IMR-90 (cell line): ENCODE data around the gene TMEM41A. TPM values are rescaled to one million over a fixed set of nuclear protein-coding genes. Genes with fewer than 3 reads are reported as not detected.

ENCODE experiments used
- ATAC-seq: fragments of 200-7000 bp; cut with Tn5 transposase; 2 replicates; pipeline ENCODE4 v1.9.1; 2020; ENCODE audit warnings: low read depth, mild to moderate bottlenecking, moderate library complexity
- BruUV-seq: library from RNA; stranded (reverse); fragments of 400-500 nt; replicated peaks from 2 replicates; lab custom pipeline; 2021; lab: Mats Ljungman, UMichigan
- CTCF ChIA-PET: fragments of 300-600 bp; formaldehyde crosslinking; extraction: SDS; loops from one replicate; lab custom pipeline; 2021; ENCODE audit warnings: antibody characterized with exemption; lab: Yijun Ruan, JAX
- POLR2A ChIA-PET: fragments of 300-600 bp; sonication (Branson Sonifier 250); formaldehyde crosslinking; loops from one replicate; lab custom pipeline; 2022; ENCODE audit warnings: antibody characterized with exemption; ENCODE audit not compliant: unreplicated experiment; lab: Charles Lee
- DNase-seq: peaks from one replicate; pipeline ENCODE4 v3.0.0; 2013
- H2AFZ ChIP-seq: replicated peaks from 2 replicates; pipeline ENCODE3; 2013; ENCODE audit warnings: low read length, mild to moderate bottlenecking; ENCODE audit not compliant: poor library complexity
- H2AK5ac ChIP-seq: 2 replicates; pipeline ENCODE4 v1.6.1; 2013; ENCODE audit warnings: low read depth, low read length, inconsistent platforms
- H2AK9ac ChIP-seq: replicated peaks from 2 replicates; pipeline ENCODE3; 2013; ENCODE audit warnings: mild to moderate bottlenecking, low read depth, low read length, moderate library complexity; ENCODE audit not compliant: poor library complexity
- H2BK120ac ChIP-seq: 2 replicates; pipeline ENCODE4 v1.6.1; 2013; ENCODE audit warnings: low read depth, low read length, inconsistent platforms
- H2BK15ac ChIP-seq: 3 replicates; pipeline ENCODE4 v1.6.1; 2013; ENCODE audit warnings: low read depth, low read length, inconsistent platforms
- H2BK20ac ChIP-seq: 2 replicates; pipeline ENCODE4 v1.6.1; 2013; ENCODE audit warnings: low read depth, mild to moderate bottlenecking, inconsistent platforms, low read length, moderate library complexity
- H2BK5ac ChIP-seq: 2 replicates; pipeline ENCODE4 v1.6.1; 2013; ENCODE audit warnings: mild to moderate bottlenecking, low read depth, low read length, inconsistent platforms; ENCODE audit not compliant: poor library complexity, severe bottlenecking
- H3K14ac ChIP-seq: replicated peaks from 2 replicates; pipeline ENCODE4 v1.6.1; 2013; ENCODE audit warnings: low read depth, low read length, inconsistent platforms
- H3K18ac ChIP-seq: 2 replicates; pipeline ENCODE4 v1.6.1; 2013; ENCODE audit warnings: low read depth, low read length, control low read depth
- H3K23ac ChIP-seq: 2 replicates; pipeline ENCODE4 v1.6.1; 2013; ENCODE audit warnings: low read depth, low read length, inconsistent platforms
- H3K27ac ChIP-seq: 2 replicates; pipeline ENCODE4 v1.5.1; 2013; ENCODE audit warnings: mild to moderate bottlenecking, control low read depth, low read length; ENCODE audit not compliant: insufficient read depth
- H3K27me3 ChIP-seq: 2 replicates; pipeline ENCODE4 v1.6.1; 2013; ENCODE audit warnings: low read length; ENCODE audit not compliant: control insufficient read depth, insufficient read depth
- H3K36me3 ChIP-seq: 2 replicates; pipeline ENCODE4 v1.6.1; 2013; ENCODE audit warnings: low read length, mixed read lengths; ENCODE audit not compliant: control insufficient read depth, insufficient read depth
- H3K4ac ChIP-seq: 2 replicates; pipeline ENCODE4 v1.6.1; 2013; ENCODE audit warnings: low read depth, low read length, inconsistent platforms
- H3K4me1 ChIP-seq: 2 replicates; pipeline ENCODE4 v1.6.1; 2013; ENCODE audit warnings: low read length, mixed read lengths; ENCODE audit not compliant: control insufficient read depth, insufficient read depth
- H3K4me2 ChIP-seq: 2 replicates; pipeline ENCODE4 v1.6.1; 2013; ENCODE audit warnings: low read depth, mild to moderate bottlenecking, control low read depth, low read length, moderate library complexity
- H3K4me3 ChIP-seq: 2 replicates; pipeline ENCODE4 v1.5.1; 2013; ENCODE audit warnings: low read depth, mild to moderate bottlenecking, control low read depth, low read length, moderate library complexity; ENCODE audit not compliant: insufficient read depth
- H3K56ac ChIP-seq: 2 replicates; pipeline ENCODE4 v1.6.1; 2013; ENCODE audit warnings: low read length, inconsistent platforms; ENCODE audit not compliant: insufficient read depth; ENCODE audit errors: extremely low read depth
- H3K79me1 ChIP-seq, 2 experiments: 2 replicates each; pipeline ENCODE4 v1.6.1; 2013; ENCODE audit warnings: low read length in 2 of 2, inconsistent platforms in 1 of 2, low read depth in 1 of 2
- H3K9ac ChIP-seq: 2 replicates; pipeline ENCODE4 v1.6.1; 2013; ENCODE audit warnings: low read depth, low read length, control low read depth
- H3K9me1 ChIP-seq: 2 replicates; pipeline ENCODE4 v1.6.1; 2013; ENCODE audit warnings: low read length, inconsistent platforms; ENCODE audit not compliant: insufficient read depth
- H3K9me3 ChIP-seq: 2 replicates; pipeline ENCODE4 v1.6.1; 2013; ENCODE audit warnings: low read length; ENCODE audit not compliant: control insufficient read depth, insufficient read depth
- H4K20me1 ChIP-seq: 2 replicates; pipeline ENCODE4 v1.6.1; 2013; ENCODE audit warnings: low read length, inconsistent platforms; ENCODE audit not compliant: insufficient read depth
- H4K5ac ChIP-seq: 2 replicates; pipeline ENCODE4 v1.6.1; 2013; ENCODE audit warnings: mild to moderate bottlenecking, low read depth, low read length, control low read depth
- H4K8ac ChIP-seq, 2 experiments: 2 replicates each; pipeline ENCODE4 v1.6.1; 2013; ENCODE audit warnings: low read depth in 2 of 2, low read length in 2 of 2, control low read depth in 1 of 2, inconsistent platforms in 1 of 2
- H4K91ac ChIP-seq: 2 replicates; pipeline ENCODE4 v1.6.1; 2013; ENCODE audit warnings: low read depth, low read length, inconsistent platforms; ENCODE audit not compliant: insufficient read depth
- BHLHE40 ChIP-seq: fragments of 150-350 bp; IDR thresholded peaks from 2 replicates; pipeline ENCODE4 v1.6.1; 2016; ENCODE audit warnings: mild to moderate bottlenecking, low read depth, low read length
- CHD1 ChIP-seq: IDR thresholded peaks from 2 replicates; pipeline ENCODE4 v1.6.1; 2012; ENCODE audit warnings: low read depth, low read length, improper control_type of control experiment
- MAFK ChIP-seq: IDR thresholded peaks from 2 replicates; pipeline ENCODE4 v1.6.1; 2012; ENCODE audit warnings: low read depth, low read length, improper control_type of control experiment
- MXI1 ChIP-seq: IDR thresholded peaks from 2 replicates; pipeline ENCODE4 v1.6.1; 2012; ENCODE audit warnings: low read depth, mild to moderate bottlenecking, low read length, moderate library complexity, borderline replicate concordance
- WGBS, 2 experiments: methylation state at CpG; one replicate each; pipeline versions ENCODE4 v1.1.5 to v1.1.7; 2013; ENCODE audit warnings: missing lambda C conversion rate in 2 of 2; ENCODE audit not compliant: insufficient read length in 1 of 2; ENCODE audit errors: extremely low coverage in 2 of 2; 5-methylcytosine and 5-hydroxymethylcytosine counted together
- dilution Hi-C: fragments of 300-500 bp; cut with HindIII; formaldehyde crosslinking; loops from one replicate; pipeline ENCODE4 v1.14.3; 2018; ENCODE audit warnings: low sequenced_read_pairs; ENCODE audit not compliant: unreplicated experiment
- in situ Hi-C: fragments of 300-500 bp; cut with MboI; formaldehyde crosslinking; loops from 3 replicates; pipeline ENCODE4 v1.14.3; 2019; ENCODE audit warnings: low sequenced_read_pairs, inconsistent platforms, mixed read lengths
- intact Hi-C: fragments of 100-400 bp; cut with micrococcal nuclease; formaldehyde crosslinking; loops from 2 replicates; pipeline ENCODE4 v1.10.0; 2022
- polyA plus RNA-seq, 3 experiments: library from polyadenylated mRNA; depleted of rRNA; stranded (reverse); fragments of >200 nt; gene quantifications; 2 replicates each; pipeline ENCODE4 v1.2.3, GENCODE V29; 2012; ENCODE audit warnings: low replicate concordance in 1 of 3
- total RNA-seq: library from RNA; depleted of rRNA; stranded (reverse); fragments of >200 nt; gene quantifications from 2 replicates; pipeline ENCODE4 v1.2.3, GENCODE V29; 2012
- TF ChIP-seq, protein P1 (sequence below): fragments of 150-350 bp; IDR thresholded peaks from 2 replicates; pipeline ENCODE4 v1.6.1; 2017; ENCODE audit warnings: mild to moderate bottlenecking, antibody characterized with exemption, low read length, low read depth
- TF ChIP-seq, protein P2 (sequence below): fragments of 150-350 bp; IDR thresholded peaks from 2 replicates; pipeline ENCODE4 v1.6.1; 2016; ENCODE audit warnings: low read depth, mild to moderate bottlenecking, low read length, moderate library complexity, borderline replicate concordance
- TF ChIP-seq, protein P3 (sequence below): conservative IDR thresholded peaks from 2 replicates; pipeline ENCODE4 v1.5.1; 2012; ENCODE audit warnings: mild to moderate bottlenecking, low read depth, low read length, improper control_type of control experiment

Gene TMEM41A
- total and polyA plus RNA-seq, 2 of the 4 experiments (the other 2 are of a cell fraction): 10.6 to 12.5 TPM

DNA sequence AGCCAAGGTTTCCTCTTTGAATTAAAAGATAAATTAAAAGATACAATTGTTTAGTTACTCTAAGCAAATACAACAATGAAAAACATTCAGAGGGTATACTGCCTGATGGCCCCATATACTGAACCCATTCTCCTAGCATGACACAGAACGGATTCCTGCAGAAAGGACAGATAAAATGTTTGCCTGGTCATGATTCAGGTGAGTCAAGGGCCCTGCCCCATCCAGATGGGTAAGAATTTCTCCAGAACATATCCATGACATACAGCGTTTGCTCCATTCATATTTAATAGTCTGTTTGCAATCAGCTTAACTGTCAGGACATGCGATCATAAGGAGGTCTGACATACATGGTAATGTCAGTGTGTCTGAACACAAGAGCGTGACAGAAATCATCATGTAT lies 8.6 kb downstream of the TMEM41A start:
- ATAC-seq (no peak), DNase-seq (no peak)
- H2AK5ac ChIP-seq: no peak overlapping the region
- POLR2A ChIA-PET: no interaction called here
- no peak overlapping the region for H2AFZ ChIP-seq
- BruUV-seq: no TSS peak
- H2BK5ac ChIP-seq: no peak overlapping the region
- CTCF ChIA-PET: no interaction called here
- H3K27me3 ChIP-seq: no peaks in the 10 kb centered on the region
- no peaks in the 10 kb centered on the region for H4K20me1 ChIP-seq
- H3K4me3 ChIP-seq: no peak overlapping the region
- no peak overlapping the region for H3K18ac ChIP-seq
- no peak overlapping the region for H3K9ac ChIP-seq
- TF ChIP-seq MXI1 (no peak), MAFK (no peak), BHLHE40 (no peak), CHD1 (no peak)
- TF ChIP-seq, protein P1, sequence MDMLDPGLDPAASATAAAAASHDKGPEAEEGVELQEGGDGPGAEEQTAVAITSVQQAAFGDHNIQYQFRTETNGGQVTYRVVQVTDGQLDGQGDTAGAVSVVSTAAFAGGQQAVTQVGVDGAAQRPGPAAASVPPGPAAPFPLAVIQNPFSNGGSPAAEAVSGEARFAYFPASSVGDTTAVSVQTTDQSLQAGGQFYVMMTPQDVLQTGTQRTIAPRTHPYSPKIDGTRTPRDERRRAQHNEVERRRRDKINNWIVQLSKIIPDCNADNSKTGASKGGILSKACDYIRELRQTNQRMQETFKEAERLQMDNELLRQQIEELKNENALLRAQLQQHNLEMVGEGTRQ: no peak
- TF ChIP-seq, protein P2, sequence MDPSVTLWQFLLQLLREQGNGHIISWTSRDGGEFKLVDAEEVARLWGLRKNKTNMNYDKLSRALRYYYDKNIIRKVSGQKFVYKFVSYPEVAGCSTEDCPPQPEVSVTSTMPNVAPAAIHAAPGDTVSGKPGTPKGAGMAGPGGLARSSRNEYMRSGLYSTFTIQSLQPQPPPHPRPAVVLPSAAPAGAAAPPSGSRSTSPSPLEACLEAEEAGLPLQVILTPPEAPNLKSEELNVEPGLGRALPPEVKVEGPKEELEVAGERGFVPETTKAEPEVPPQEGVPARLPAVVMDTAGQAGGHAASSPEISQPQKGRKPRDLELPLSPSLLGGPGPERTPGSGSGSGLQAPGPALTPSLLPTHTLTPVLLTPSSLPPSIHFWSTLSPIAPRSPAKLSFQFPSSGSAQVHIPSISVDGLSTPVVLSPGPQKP: no peak
- TF ChIP-seq, protein P3, sequence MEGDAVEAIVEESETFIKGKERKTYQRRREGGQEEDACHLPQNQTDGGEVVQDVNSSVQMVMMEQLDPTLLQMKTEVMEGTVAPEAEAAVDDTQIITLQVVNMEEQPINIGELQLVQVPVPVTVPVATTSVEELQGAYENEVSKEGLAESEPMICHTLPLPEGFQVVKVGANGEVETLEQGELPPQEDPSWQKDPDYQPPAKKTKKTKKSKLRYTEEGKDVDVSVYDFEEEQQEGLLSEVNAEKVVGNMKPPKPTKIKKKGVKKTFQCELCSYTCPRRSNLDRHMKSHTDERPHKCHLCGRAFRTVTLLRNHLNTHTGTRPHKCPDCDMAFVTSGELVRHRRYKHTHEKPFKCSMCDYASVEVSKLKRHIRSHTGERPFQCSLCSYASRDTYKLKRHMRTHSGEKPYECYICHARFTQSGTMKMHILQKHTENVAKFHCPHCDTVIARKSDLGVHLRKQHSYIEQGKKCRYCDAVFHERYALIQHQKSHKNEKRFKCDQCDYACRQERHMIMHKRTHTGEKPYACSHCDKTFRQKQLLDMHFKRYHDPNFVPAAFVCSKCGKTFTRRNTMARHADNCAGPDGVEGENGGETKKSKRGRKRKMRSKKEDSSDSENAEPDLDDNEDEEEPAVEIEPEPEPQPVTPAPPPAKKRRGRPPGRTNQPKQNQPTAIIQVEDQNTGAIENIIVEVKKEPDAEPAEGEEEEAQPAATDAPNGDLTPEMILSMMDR: no peak
- no peak overlapping the region for H2AK9ac ChIP-seq
- no peaks in the 10 kb centered on the region for H3K4me1 ChIP-seq
- WGBS, 2 experiments: 100% methylated on average over 2 of the region's 4 CpGs; no CpG with 5 or more reads in 1 of the 2 experiments
- no peak overlapping the region for H3K56ac ChIP-seq
- in situ Hi-C loops (no loop called here), dilution Hi-C loops (no loop called here), intact Hi-C loops (no loop called here)
- no peak overlapping the region for H3K27ac ChIP-seq
- H2BK20ac ChIP-seq: no peak overlapping the region
- H2BK120ac ChIP-seq: no peak overlapping the region
- H3K4ac ChIP-seq: no peak overlapping the region
- no peak overlapping the region for H4K91ac ChIP-seq
- H4K5ac ChIP-seq: no peak overlapping the region
- H3K9me3 ChIP-seq: no peaks in the 10 kb centered on the region
- no peak overlapping the region for H3K23ac ChIP-seq
- no peak overlapping the region for H4K8ac ChIP-seq
- peaks cover 0 to 7% of the 10 kb centered on the region in 2 experiments; a peak in 2 of 4 replicates for H3K79me1 ChIP-seq
- H2BK15ac ChIP-seq: no peak overlapping the region
- no peak overlapping the region for H3K14ac ChIP-seq
- peaks cover 22% of the 10 kb centered on the region for H3K36me3 ChIP-seq
- H3K9me1 ChIP-seq: no peaks in the 10 kb centered on the region; the same call in 1 of the 2 replicates
- no peak overlapping the region for H3K4me2 ChIP-seq
